ENCODE measurements around the gene SCUBE1.

The SCUBE1 gene

GRCh38 chr22:43180670-43181069 lies 162.5 kb downstream of the SCUBE1 start:
- TF ChIP-seq CTCF (conservative IDR thresholded peaks at IDR 0.05), result no peak
- no peak overlapping the region for H3K27ac ChIP-seq

- H3K27ac ChIP-seq, result no peak overlapping the region
- no peak for TF ChIP-seq CTCF (conservative IDR thresholded peaks at IDR 0.05)
Observed at GRCh38 chr22:43179911-43180195, 163.3 kb downstream of the SCUBE1 start.

- no peak for TF ChIP-seq CTCF (conservative IDR thresholded peaks at IDR 0.05)
Observed at GRCh38 chr22:43179146-43179910, 163.8 kb downstream of the SCUBE1 start.

GRCh38 chr22:43177479-43177878 lies 165.7 kb downstream of the SCUBE1 start:
- no peak for TF ChIP-seq CTCF (conservative IDR thresholded peaks at IDR 0.05)
- H3K27ac ChIP-seq, result no peak overlapping the region

More at GRCh38 chr22:43179146-43179910, 163.8 kb downstream of the SCUBE1 start:
- H3K27ac ChIP-seq, result peak overlapping the region; percentile 7; the same call in 1 of the 2 replicates

GRCh38 chr22:43176090-43176489 lies 167.1 kb downstream of the SCUBE1 start:
- TF ChIP-seq CTCF (conservative IDR thresholded peaks at IDR 0.05), result no peak
- H3K27ac ChIP-seq, result no peak overlapping the region

- no peak for TF ChIP-seq CTCF (conservative IDR thresholded peaks at IDR 0.05)
- H3K27ac ChIP-seq, result no peak overlapping the region
Observed at GRCh38 chr22:43174941-43175531, 168.1 kb downstream of the SCUBE1 start.

GRCh38 chr22:43173976-43174720 lies 169.0 kb downstream of the SCUBE1 start:
- no peak overlapping the region for H3K27ac ChIP-seq
- no peak for TF ChIP-seq CTCF (conservative IDR thresholded peaks at IDR 0.05)
